Measurements from ENCODE around the gene PLCB3. TPM values are rescaled to one million over a fixed set of nuclear protein-coding genes. Genes with fewer than 3 reads are reported as not detected.

Gene PLCB3
- total RNA-seq, 1 experiment from 2014 or later, result 34.6 TPM

- Mint-ChIP-seq H3K4me3 (ENCODE audit: unreplicated experiment) (no peak overlapping the region), H3K9me3 (ENCODE audit: unreplicated experiment) (no peaks in the 10 kb centered on the region), H3K27ac (ENCODE audit: low read depth, unreplicated experiment) (no peak overlapping the region), H3K27me3 (ENCODE audit: insufficient read depth, unreplicated experiment) (no peaks in the 10 kb centered on the region), H3K36me3 (ENCODE audit: insufficient read depth, unreplicated experiment) (peaks cover 27% of the 10 kb centered on the region), H3K4me1 (ENCODE audit: insufficient read depth, unreplicated experiment) (peaks cover 8% of the 10 kb centered on the region)
- ChIA-PET POLR2A (interaction anchor here (0.5 to 1.1 kb wide), 5 partner anchors 15 to 76 kb away, joined by 3 to 4 read pairs (median 3); partner anchors contain the start of genes NUDT22, STIP1 and TRPT1), CTCF (no interaction called here)
- no peak for DNase-seq (ENCODE audit: unreplicated experiment)
- no TSS peak for BruUV-seq (replicated peaks)
- TF ChIP-seq CTCF (IDR thresholded peaks at IDR 0.05; ENCODE audit: unreplicated experiment), result no peak
- intact Hi-C loops (cut with micrococcal nuclease), result no loop called here
Observed at GRCh38 chr11:64208796-64209562, 42.4 kb upstream of the PLCB3 start.

- intact Hi-C loops (cut with micrococcal nuclease), result no loop called here
- no peaks in the 10 kb centered on the region for H3K9me3 Mint-ChIP-seq (ENCODE audit: unreplicated experiment)
- DNase-seq (ENCODE audit: unreplicated experiment), result no peak
- ChIA-PET POLR2A (interaction anchor here (0.8 kb wide), 1 partner anchor 43 kb away, joined by 5 read pairs; no protein-coding TSS in a partner anchor), CTCF (no interaction called here)
- H3K27ac Mint-ChIP-seq (ENCODE audit: low read depth, unreplicated experiment), result no peak overlapping the region
- TF ChIP-seq CTCF (IDR thresholded peaks at IDR 0.05; ENCODE audit: unreplicated experiment), result no peak
- BruUV-seq (replicated peaks), result no TSS peak
- no peaks in the 10 kb centered on the region for H3K27me3 Mint-ChIP-seq (ENCODE audit: insufficient read depth, unreplicated experiment)
- peaks cover 3% of the 10 kb centered on the region for H3K4me1 Mint-ChIP-seq (ENCODE audit: insufficient read depth, unreplicated experiment)
- peaks cover 22% of the 10 kb centered on the region for H3K36me3 Mint-ChIP-seq (ENCODE audit: insufficient read depth, unreplicated experiment)
- H3K4me3 Mint-ChIP-seq (ENCODE audit: unreplicated experiment), result no peak overlapping the region
Observed at GRCh38 chr11:64209563-64209843, 41.8 kb upstream of the PLCB3 start.

DNA sequence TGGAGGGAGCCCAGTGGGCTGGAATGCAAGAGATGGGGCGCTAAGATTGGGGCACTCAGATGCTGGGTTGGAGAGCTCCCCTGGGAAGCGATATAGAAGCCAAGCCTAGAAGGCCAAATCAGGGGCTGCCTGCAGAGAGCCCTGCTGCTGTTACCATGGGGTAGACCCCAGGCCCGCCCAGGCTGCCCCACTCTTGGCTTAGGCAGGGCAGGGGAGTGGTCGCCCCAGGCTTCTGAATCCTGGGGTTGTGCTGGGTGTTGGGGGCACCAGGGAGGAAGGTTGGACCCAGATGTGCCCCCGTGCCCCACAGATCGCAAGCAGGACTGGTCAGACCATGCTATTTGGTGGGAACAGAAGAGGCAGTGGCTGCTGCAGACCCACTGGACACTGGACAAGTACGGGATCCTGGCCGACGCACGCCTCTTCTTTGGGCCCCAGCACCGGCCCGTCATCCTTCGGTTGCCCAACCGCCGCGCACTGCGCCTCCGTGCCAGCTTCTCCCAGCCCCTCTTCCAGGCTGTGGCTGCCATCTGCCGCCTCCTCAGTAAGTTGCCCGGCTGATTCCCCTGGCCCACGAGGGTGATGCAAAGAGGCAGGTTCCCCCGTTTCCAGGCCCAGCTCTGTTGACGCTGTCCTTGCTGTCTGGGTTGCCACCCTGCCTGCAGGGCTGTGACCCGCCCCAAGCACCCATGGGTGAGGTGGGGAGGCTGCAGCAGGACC is 40.9 kb upstream of the PLCB3 start:
- no peaks in the 10 kb centered on the region for H3K27me3 Mint-ChIP-seq (ENCODE audit: insufficient read depth, unreplicated experiment)
- H3K4me1 Mint-ChIP-seq (ENCODE audit: insufficient read depth, unreplicated experiment), result no peaks in the 10 kb centered on the region
- peaks cover 12% of the 10 kb centered on the region for H3K36me3 Mint-ChIP-seq (ENCODE audit: insufficient read depth, unreplicated experiment)
- no TSS peak for BruUV-seq (replicated peaks)
- no peak overlapping the region for H3K4me3 Mint-ChIP-seq (ENCODE audit: unreplicated experiment)
- no peak for TF ChIP-seq CTCF (IDR thresholded peaks at IDR 0.05; ENCODE audit: unreplicated experiment)
- no peaks in the 10 kb centered on the region for H3K9me3 Mint-ChIP-seq (ENCODE audit: unreplicated experiment)
- intact Hi-C loops (cut with micrococcal nuclease), result no loop called here
- ChIA-PET POLR2A (interaction anchor here (0.8 kb wide), 1 partner anchor 42 kb away, joined by 5 read pairs; no protein-coding TSS in a partner anchor), CTCF (interaction anchor here (0.6 to 1.3 kb wide), 4 partner anchors 16 to 1531 kb away, joined by 3 read pairs; partner anchors contain the start of genes NUDT22 and TRPT1)
- DNase-seq (ENCODE audit: unreplicated experiment), result no peak
- H3K27ac Mint-ChIP-seq (ENCODE audit: low read depth, unreplicated experiment), result no peak overlapping the region

DNA sequence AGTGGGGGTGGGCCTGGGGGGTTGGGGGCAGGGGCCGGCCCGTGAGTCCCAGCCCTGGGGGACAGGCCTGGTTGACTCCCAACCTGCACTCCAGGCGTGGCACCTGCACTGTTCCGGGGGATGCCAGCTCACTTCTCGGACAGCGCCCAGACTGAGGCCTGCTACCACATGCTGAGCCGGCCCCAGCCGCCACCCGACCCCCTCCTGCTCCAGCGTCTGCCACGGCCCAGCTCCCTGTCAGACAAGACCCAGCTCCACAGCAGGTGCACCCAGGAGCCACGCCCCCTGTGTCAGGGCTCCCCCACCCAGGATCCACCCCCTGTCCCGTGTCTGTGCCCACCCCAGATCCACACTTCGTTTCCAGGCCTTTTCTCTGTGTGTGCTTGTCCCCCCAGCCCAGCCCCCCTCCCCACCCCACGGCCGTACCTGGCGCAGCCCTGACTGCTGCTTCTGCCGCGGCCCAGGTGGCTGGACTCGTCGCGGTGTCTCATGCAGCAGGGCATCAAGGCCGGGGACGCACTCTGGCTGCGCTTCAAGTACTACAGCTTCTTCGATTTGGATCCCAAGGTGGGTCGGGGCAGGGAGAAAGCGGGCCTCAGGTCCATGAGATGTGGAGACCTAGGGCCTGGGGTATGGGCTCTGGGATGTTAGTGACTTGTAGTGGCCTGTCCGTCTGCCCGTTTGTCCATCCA is 40.0 kb upstream of the PLCB3 start:
- BruUV-seq (replicated peaks), result no TSS peak
- H3K27me3 Mint-ChIP-seq (ENCODE audit: insufficient read depth, unreplicated experiment), result no peaks in the 10 kb centered on the region
- CTCF ChIA-PET, result interaction anchor here (1.0 to 1.3 kb wide), 2 partner anchors 15 to 1532 kb away, joined by 3 read pairs; partner anchors contain the start of genes NUDT22 and TRPT1
- H3K9me3 Mint-ChIP-seq (ENCODE audit: unreplicated experiment), result no peaks in the 10 kb centered on the region
- H3K27ac Mint-ChIP-seq (ENCODE audit: low read depth, unreplicated experiment), result no peak overlapping the region
- no peak for DNase-seq (ENCODE audit: unreplicated experiment)
- H3K36me3 Mint-ChIP-seq (ENCODE audit: insufficient read depth, unreplicated experiment), result peaks cover 5% of the 10 kb centered on the region
- H3K4me1 Mint-ChIP-seq (ENCODE audit: insufficient read depth, unreplicated experiment), result no peaks in the 10 kb centered on the region
- POLR2A ChIA-PET, result no interaction called here
- intact Hi-C loops (cut with micrococcal nuclease), result no loop called here
- TF ChIP-seq CTCF (IDR thresholded peaks at IDR 0.05; ENCODE audit: unreplicated experiment), result no peak
- H3K4me3 Mint-ChIP-seq (ENCODE audit: unreplicated experiment), result no peak overlapping the region
